ENCODE measurements around the gene YRDC.

YRDC gene

DNA sequence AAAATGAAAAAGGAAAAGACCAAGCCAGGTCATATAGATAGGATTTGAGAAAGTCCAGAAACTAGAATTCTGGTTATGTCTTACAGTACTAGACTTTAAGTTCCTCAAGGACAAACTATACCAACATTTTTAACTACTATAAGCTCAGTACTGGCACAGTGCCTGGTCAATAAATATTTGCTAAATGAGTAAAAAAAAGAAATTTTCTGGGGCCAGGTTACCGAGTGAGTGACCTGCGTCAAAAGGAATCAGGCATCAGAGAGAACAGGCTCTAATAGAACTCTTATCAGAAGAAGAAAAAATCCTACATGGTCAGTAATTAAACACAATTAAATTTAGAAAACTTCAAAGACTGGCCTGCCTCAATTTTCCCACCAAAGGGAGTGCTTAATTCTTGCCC lies 23.8 kb upstream of the YRDC start (continued):
- TF ChIP-seq, protein P1, sequence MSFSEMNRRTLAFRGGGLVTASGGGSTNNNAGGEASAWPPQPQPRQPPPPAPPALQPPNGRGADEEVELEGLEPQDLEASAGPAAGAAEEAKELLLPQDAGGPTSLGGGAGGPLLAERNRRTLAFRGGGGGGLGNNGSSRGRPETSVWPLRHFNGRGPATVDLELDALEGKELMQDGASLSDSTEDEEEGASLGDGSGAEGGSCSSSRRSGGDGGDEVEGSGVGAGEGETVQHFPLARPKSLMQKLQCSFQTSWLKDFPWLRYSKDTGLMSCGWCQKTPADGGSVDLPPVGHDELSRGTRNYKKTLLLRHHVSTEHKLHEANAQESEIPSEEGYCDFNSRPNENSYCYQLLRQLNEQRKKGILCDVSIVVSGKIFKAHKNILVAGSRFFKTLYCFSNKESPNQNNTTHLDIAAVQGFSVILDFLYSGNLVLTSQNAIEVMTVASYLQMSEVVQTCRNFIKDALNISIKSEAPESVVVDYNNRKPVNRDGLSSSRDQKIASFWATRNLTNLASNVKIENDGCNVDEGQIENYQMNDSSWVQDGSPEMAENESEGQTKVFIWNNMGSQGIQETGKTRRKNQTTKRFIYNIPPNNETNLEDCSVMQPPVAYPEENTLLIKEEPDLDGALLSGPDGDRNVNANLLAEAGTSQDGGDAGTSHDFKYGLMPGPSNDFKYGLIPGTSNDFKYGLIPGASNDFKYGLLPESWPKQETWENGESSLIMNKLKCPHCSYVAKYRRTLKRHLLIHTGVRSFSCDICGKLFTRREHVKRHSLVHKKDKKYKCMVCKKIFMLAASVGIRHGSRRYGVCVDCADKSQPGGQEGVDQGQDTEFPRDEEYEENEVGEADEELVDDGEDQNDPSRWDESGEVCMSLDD (tag by site-specific recombination; IDR thresholded peaks at IDR 0.05), result no peak
- TF ChIP-seq, protein P2, sequence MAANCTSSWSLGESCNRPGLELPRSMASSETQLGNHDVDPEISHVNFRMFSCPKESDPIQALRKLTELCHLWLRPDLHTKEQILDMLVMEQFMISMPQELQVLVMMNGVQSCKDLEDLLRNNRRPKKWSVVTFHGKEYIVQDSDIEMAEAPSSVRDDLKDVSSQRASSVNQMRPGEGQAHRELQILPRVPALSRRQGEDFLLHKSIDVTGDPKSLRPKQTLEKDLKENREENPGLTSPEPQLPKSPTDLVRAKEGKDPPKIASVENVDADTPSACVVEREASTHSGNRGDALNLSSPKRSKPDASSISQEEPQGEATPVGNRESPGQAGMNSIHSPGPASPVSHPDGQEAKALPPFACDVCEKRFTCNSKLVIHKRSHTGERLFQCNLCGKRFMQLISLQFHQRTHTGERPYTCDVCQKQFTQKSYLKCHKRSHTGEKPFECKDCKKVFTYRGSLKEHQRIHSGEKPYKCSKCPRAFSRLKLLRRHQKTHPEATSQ (tag by site-specific recombination; IDR thresholded peaks at IDR 0.05), result no peak
- TF ChIP-seq, protein P3, sequence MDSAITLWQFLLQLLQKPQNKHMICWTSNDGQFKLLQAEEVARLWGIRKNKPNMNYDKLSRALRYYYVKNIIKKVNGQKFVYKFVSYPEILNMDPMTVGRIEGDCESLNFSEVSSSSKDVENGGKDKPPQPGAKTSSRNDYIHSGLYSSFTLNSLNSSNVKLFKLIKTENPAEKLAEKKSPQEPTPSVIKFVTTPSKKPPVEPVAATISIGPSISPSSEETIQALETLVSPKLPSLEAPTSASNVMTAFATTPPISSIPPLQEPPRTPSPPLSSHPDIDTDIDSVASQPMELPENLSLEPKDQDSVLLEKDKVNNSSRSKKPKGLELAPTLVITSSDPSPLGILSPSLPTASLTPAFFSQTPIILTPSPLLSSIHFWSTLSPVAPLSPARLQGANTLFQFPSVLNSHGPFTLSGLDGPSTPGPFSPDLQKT (IDR thresholded peaks at IDR 0.05; ENCODE audit: borderline replicate concordance, low read depth, low read length), result no peak
- TF ChIP-seq ZBTB1 (tag by site-specific recombination; IDR thresholded peaks at IDR 0.05) (no peak), ZNF596 (tag by site-specific recombination; IDR thresholded peaks at IDR 0.05) (no peak), SP2 (tag by site-specific recombination; IDR thresholded peaks at IDR 0.05) (no peak), ZNF341 (tag by site-specific recombination; IDR thresholded peaks at IDR 0.05; ENCODE audit: low read depth) (no peak), GFI1B (tag by site-specific recombination; IDR thresholded peaks at IDR 0.05) (no peak), ZNF677 (tag by site-specific recombination; IDR thresholded peaks at IDR 0.05) (no peak)
- TF ChIP-seq, protein P4, sequence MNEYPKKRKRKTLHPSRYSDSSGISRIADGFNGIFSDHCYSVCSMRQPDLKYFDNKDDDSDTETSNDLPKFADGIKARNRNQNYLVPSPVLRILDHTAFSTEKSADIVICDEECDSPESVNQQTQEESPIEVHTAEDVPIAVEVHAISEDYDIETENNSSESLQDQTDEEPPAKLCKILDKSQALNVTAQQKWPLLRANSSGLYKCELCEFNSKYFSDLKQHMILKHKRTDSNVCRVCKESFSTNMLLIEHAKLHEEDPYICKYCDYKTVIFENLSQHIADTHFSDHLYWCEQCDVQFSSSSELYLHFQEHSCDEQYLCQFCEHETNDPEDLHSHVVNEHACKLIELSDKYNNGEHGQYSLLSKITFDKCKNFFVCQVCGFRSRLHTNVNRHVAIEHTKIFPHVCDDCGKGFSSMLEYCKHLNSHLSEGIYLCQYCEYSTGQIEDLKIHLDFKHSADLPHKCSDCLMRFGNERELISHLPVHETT (tag by site-specific recombination; IDR thresholded peaks at IDR 0.05), result no peak

DNA sequence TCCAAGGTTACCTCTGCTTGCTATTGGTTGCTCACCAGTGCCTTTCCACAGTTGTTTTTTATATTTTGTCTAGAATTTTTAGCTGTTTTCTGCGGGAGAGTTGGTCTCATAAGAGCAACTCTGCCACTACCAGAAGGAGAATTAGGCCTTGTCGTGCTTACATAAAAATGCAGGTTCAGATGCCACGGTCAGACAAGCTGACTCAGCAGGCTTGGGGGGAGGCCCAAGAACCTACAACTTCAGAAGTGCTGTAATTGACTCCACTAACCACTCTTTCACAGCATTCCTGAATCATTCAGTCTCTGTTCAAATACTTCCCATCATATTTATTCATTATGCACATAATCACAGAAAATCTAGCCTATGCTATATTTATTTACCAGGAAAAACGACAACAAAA lies 23.1 kb upstream of the YRDC start:
- H3K4me1 ChIP-seq (ENCODE audit: control insufficient read depth, insufficient read depth, low read length), result no peaks in the 10 kb centered on the region
- no peak overlapping the region for H3K4me3 ChIP-seq (ENCODE audit: low read depth, low read length)
- peaks cover 38 to 83% of the 10 kb centered on the region in 2 experiments for H3K36me3 ChIP-seq (ENCODE audit: control insufficient read depth in 2 of 2, insufficient read depth in 1 of 2, low read length in 2 of 2)
- ChIA-PET CTCF (interaction anchor here (1.3 kb wide), 1 partner anchor 29 kb away, joined by 6 read pairs; no protein-coding TSS in a partner anchor), POLR2A (no interaction called here)
- H3K27ac ChIP-seq (ENCODE audit: extremely low read depth, low read depth, low read length), result no peak overlapping the region
- H3K9me3 ChIP-seq (ENCODE audit: control insufficient read depth, insufficient read depth, low read depth, low read length), result no peaks in the 10 kb centered on the region
- TF ChIP-seq ZNF830 (tag by site-specific recombination; IDR thresholded peaks at IDR 0.05; ENCODE audit: low read depth) (no peak), ZNF626 (tag by site-specific recombination; IDR thresholded peaks at IDR 0.05) (no peak), ZNF341 (tag by site-specific recombination; IDR thresholded peaks at IDR 0.05; ENCODE audit: low read depth) (no peak), ZNF404 (tag by site-specific recombination; IDR thresholded peaks at IDR 0.05) (no peak), ZNF221 (tag by site-specific recombination; IDR thresholded peaks at IDR 0.05; ENCODE audit: borderline replicate concordance) (no peak), ZNF707 (tag by site-specific recombination; IDR thresholded peaks at IDR 0.05) (no peak), ZNF133 (tag by site-specific recombination; IDR thresholded peaks at IDR 0.05) (no peak), ZNF350 (tag by site-specific recombination; IDR thresholded peaks at IDR 0.05) (no peak), ZNF548 (tag by site-specific recombination; IDR thresholded peaks at IDR 0.05) (no peak), ZNF239 (tag by site-specific recombination; IDR thresholded peaks at IDR 0.05) (no peak)
- TF ChIP-seq, protein P5, sequence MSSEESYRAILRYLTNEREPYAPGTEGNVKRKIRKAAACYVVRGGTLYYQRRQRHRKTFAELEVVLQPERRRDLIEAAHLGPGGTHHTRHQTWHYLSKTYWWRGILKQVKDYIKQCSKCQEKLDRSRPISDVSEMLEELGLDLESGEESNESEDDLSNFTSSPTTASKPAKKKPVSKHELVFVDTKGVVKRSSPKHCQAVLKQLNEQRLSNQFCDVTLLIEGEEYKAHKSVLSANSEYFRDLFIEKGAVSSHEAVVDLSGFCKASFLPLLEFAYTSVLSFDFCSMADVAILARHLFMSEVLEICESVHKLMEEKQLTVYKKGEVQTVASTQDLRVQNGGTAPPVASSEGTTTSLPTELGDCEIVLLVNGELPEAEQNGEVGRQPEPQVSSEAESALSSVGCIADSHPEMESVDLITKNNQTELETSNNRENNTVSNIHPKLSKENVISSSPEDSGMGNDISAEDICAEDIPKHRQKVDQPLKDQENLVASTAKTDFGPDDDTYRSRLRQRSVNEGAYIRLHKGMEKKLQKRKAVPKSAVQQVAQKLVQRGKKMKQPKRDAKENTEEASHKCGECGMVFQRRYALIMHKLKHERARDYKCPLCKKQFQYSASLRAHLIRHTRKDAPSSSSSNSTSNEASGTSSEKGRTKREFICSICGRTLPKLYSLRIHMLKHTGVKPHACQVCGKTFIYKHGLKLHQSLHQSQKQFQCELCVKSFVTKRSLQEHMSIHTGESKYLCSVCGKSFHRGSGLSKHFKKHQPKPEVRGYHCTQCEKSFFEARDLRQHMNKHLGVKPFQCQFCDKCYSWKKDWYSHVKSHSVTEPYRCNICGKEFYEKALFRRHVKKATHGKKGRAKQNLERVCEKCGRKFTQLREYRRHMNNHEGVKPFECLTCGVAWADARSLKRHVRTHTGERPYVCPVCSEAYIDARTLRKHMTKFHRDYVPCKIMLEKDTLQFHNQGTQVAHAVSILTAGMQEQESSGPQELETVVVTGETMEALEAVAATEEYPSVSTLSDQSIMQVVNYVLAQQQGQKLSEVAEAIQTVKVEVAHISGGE (tag by site-specific recombination; conservative IDR thresholded peaks at IDR 0.05; ENCODE audit: low read depth), result no peak
- TF ChIP-seq, protein P6, sequence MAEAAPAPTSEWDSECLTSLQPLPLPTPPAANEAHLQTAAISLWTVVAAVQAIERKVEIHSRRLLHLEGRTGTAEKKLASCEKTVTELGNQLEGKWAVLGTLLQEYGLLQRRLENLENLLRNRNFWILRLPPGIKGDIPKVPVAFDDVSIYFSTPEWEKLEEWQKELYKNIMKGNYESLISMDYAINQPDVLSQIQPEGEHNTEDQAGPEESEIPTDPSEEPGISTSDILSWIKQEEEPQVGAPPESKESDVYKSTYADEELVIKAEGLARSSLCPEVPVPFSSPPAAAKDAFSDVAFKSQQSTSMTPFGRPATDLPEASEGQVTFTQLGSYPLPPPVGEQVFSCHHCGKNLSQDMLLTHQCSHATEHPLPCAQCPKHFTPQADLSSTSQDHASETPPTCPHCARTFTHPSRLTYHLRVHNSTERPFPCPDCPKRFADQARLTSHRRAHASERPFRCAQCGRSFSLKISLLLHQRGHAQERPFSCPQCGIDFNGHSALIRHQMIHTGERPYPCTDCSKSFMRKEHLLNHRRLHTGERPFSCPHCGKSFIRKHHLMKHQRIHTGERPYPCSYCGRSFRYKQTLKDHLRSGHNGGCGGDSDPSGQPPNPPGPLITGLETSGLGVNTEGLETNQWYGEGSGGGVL (tag by site-specific recombination; IDR thresholded peaks at IDR 0.05), result no peak
- TF ChIP-seq, protein P7, sequence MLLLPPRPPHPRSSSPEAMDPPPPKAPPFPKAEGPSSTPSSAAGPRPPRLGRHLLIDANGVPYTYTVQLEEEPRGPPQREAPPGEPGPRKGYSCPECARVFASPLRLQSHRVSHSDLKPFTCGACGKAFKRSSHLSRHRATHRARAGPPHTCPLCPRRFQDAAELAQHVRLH (tag by site-specific recombination; IDR thresholded peaks at IDR 0.05), result no peak
- TF ChIP-seq, protein P8, sequence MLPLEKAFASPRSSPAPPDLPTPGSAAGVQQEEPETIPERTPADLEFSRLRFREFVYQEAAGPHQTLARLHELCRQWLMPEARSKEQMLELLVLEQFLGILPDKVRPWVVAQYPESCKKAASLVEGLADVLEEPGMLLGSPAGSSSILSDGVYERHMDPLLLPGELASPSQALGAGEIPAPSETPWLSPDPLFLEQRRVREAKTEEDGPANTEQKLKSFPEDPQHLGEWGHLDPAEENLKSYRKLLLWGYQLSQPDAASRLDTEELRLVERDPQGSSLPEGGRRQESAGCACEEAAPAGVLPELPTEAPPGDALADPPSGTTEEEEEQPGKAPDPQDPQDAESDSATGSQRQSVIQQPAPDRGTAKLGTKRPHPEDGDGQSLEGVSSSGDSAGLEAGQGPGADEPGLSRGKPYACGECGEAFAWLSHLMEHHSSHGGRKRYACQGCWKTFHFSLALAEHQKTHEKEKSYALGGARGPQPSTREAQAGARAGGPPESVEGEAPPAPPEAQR (tag by site-specific recombination; IDR thresholded peaks at IDR 0.05), result no peak

Measured in HEK293 (cell line).